Activated B cell treated with CpG ODN at 0.5 μM for 24 hours (primary cell): Measurements from ENCODE around the gene LRTM1. TPM values are rescaled to one million over a fixed set of nuclear protein-coding genes. Genes with fewer than 3 reads are reported as not detected.

Experiments used
- ATAC-seq: fragments of 200-7000 bp; cut with Tn5 transposase; one replicate; pipeline ENCODE4 v1.10.0; 2021; ENCODE audit warnings: low read depth, mild to moderate bottlenecking, moderate library complexity
- CTCF ChIA-PET: fragments of 350-600 bp; sonication (Branson Sonifier 250); formaldehyde crosslinking; loops from one replicate; lab custom pipeline; 2021; ENCODE audit warnings: antibody characterized with exemption; lab: Charles Lee
- POLR2A ChIA-PET: fragments of 350-600 bp; sonication (Branson Sonifier 250); formaldehyde crosslinking; loops from one replicate; lab custom pipeline; 2021; ENCODE audit warnings: antibody characterized with exemption; lab: Charles Lee
- DNase-seq: peaks from one replicate; pipeline ENCODE4 v3.0.0; 2022
- H3K27ac Mint-ChIP-seq: one replicate; pipeline ENCODE4 v1.8.0; 2020; ENCODE audit warnings: mixed read lengths
- H3K27me3 Mint-ChIP-seq: one replicate; pipeline ENCODE4 v1.8.0; 2021; ENCODE audit warnings: mixed read lengths
- H3K36me3 Mint-ChIP-seq: one replicate; pipeline ENCODE4 v1.8.0; 2021; ENCODE audit warnings: low read depth, mixed read lengths
- H3K4me1 Mint-ChIP-seq: one replicate; pipeline ENCODE4 v1.8.0; 2021; ENCODE audit warnings: mixed read lengths
- H3K4me3 Mint-ChIP-seq: one replicate; pipeline ENCODE4 v1.8.0; 2020; ENCODE audit warnings: mild to moderate bottlenecking, mixed read lengths
- H3K9me3 Mint-ChIP-seq: one replicate; pipeline ENCODE4 v1.8.0; 2020; ENCODE audit warnings: mixed read lengths
- intact Hi-C: fragments of 100-400 bp; cut with micrococcal nuclease; formaldehyde crosslinking; loops from one replicate; pipeline ENCODE4 v1.15.1; 2024
- total RNA-seq: library from RNA; stranded (reverse); gene quantifications from 2 replicates; pipeline ENCODE4 v1.2.3, GENCODE V29; 2022
- TF ChIP-seq, protein P1 (sequence below): fragments of 200-600 bp; IDR thresholded peaks from one replicate; pipeline ENCODE4 v1.8.0; 2022; ENCODE audit warnings: antibody characterized with exemption, mild to moderate bottlenecking

LRTM1 gene
- not detected in 2 replicates for total RNA-seq

DNA sequence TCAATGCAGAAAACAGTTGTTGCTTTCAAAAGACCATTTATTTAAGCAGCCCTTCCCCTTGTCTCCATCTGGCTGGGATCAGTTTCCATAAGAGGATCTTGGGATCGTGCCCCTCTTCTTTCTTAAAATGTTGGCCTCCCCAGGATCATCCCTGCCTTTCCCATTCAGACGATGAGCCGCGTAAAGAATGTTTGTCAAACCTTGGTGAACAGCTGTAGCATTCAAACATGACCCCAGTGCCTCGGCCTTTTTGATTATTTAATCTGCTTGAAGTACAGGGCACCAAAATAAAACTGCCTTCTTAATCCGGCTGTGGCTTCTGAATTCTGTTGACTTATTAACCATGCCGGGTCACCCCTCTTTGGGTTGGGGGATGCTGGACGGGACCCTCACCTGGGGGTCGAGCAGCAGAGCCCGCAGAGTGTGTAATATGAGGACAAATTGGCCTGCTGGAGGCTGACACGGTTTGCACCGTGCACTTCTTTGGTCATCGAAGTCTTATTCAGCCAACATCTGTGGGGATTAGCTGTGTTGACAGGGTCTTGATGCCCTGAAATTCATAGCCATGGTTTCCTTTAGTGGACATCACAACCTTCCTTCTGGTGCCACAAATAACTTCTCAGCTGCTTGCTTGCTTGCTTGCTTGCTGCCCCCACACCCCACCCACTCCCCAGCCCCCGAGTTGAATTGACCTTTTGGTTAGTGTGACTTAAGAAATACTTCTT, at the start of gene LRTM1:
Gene LRTM1 (minus strand): TSS at position 14 of the 725 bp plus-strand sequence. CDS start 148 bp downstream, outside the sequence.
- POLR2A ChIA-PET, result no interaction called here

DNA sequence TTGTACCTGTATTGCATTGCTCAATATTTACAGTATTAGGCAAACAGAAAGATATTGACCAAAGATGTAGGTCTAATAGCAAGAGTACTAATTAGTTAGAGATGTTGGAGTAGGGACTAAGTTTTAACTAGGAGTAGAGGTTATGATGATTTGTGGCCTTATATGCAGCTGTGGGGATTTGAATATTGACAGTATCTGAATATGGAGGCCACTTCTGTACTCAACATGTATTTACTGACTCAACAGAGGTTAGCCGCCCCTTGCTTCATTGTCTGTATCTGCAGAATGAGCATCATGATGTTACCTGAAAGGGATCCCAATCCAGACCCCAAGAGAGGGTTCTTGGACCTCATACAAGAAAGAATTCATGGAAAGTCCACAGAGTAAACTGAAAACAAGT, 49.6 kb upstream of the LRTM1 start:
- Mint-ChIP-seq H3K4me1 (no peaks in the 10 kb centered on the region), H3K27me3 (no peaks in the 10 kb centered on the region), H3K4me3 (no peak overlapping the region), H3K9me3 (peaks cover 2% of the 10 kb centered on the region), H3K27ac (no peak overlapping the region), H3K36me3 (no peaks in the 10 kb centered on the region)
- CTCF ChIA-PET, result no interaction called here
- ATAC-seq, result no peak
- TF ChIP-seq, protein P1, sequence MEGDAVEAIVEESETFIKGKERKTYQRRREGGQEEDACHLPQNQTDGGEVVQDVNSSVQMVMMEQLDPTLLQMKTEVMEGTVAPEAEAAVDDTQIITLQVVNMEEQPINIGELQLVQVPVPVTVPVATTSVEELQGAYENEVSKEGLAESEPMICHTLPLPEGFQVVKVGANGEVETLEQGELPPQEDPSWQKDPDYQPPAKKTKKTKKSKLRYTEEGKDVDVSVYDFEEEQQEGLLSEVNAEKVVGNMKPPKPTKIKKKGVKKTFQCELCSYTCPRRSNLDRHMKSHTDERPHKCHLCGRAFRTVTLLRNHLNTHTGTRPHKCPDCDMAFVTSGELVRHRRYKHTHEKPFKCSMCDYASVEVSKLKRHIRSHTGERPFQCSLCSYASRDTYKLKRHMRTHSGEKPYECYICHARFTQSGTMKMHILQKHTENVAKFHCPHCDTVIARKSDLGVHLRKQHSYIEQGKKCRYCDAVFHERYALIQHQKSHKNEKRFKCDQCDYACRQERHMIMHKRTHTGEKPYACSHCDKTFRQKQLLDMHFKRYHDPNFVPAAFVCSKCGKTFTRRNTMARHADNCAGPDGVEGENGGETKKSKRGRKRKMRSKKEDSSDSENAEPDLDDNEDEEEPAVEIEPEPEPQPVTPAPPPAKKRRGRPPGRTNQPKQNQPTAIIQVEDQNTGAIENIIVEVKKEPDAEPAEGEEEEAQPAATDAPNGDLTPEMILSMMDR, result no peak
- intact Hi-C loops, result no loop called here
- POLR2A ChIA-PET, result no interaction called here
- no peak for DNase-seq

More for the DNA sequence above, at the start of gene LRTM1:
- Mint-ChIP-seq H3K36me3 (no peaks in the 10 kb centered on the region), H3K27me3 (no peaks in the 10 kb centered on the region), H3K4me3 (no peak within 1 kb of the TSS), H3K4me1 (no peaks in the 10 kb centered on the region), H3K9me3 (no peaks in the 10 kb centered on the region), H3K27ac (no peak within 1 kb of the TSS)
- TF ChIP-seq, protein P1, result no peak
- no peak for DNase-seq
- intact Hi-C loops, result no loop called here
- CTCF ChIA-PET, result no interaction called here
- ATAC-seq, result no peak

DNA sequence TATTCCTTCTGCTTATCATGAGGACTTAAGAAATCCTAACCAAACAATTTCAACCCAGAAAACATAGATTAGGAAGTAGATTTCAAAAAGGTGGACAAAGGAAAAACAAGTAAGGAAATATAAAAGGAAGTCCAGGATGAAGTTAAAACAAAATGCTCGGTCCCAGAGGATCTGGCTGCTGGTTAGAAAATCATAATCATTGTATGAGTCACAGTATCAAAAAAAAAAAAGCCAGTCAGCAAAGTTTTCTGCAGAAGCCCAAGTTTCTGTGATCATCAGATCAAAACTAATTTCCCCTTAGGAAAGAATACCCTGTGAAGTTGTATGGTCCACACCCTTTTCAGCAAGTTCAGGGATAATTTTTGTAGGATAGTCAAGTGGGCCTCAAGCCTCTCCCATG, 43.0 kb upstream of the LRTM1 start:
- TF ChIP-seq, protein P1, result no peak
- Mint-ChIP-seq H3K4me3 (no peak overlapping the region), H3K9me3 (peaks cover 2% of the 10 kb centered on the region), H3K36me3 (no peaks in the 10 kb centered on the region), H3K27me3 (no peaks in the 10 kb centered on the region), H3K27ac (no peak overlapping the region), H3K4me1 (no peaks in the 10 kb centered on the region)
- ChIA-PET CTCF (no interaction called here), POLR2A (no interaction called here)
- no peak for DNase-seq
- ATAC-seq, result no peak
- intact Hi-C loops, result no loop called here

DNA sequence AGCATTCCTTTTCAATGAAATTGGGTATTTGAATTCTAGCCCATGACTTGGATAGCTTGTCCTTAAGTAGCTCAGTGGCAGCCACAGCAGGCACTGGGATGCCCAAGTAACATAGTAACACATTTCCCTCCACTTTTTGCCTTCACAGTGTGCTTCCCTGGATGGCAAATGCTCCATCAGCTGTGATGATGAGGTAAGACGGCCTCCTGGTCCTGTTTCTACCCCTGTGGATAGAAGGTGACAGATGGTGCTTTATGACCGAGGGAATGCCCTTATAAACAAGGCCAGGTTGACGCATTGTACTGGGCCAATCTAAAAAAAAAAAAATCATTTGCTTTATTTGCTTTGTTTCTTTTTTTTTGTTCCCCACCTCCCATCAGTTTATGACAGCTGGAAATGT, 41.8 kb upstream of the LRTM1 start:
- H3K27me3 Mint-ChIP-seq, result no peaks in the 10 kb centered on the region
- H3K9me3 Mint-ChIP-seq, result peaks cover 2% of the 10 kb centered on the region
- H3K4me3 Mint-ChIP-seq, result no peak overlapping the region
- TF ChIP-seq, protein P1, result no peak
- H3K27ac Mint-ChIP-seq, result no peak overlapping the region
- no peaks in the 10 kb centered on the region for H3K36me3 Mint-ChIP-seq
- intact Hi-C loops, result no loop called here
- ATAC-seq (no peak), DNase-seq (no peak)
- POLR2A ChIA-PET, result no interaction called here
- CTCF ChIA-PET, result no interaction called here
- no peaks in the 10 kb centered on the region for H3K4me1 Mint-ChIP-seq

DNA sequence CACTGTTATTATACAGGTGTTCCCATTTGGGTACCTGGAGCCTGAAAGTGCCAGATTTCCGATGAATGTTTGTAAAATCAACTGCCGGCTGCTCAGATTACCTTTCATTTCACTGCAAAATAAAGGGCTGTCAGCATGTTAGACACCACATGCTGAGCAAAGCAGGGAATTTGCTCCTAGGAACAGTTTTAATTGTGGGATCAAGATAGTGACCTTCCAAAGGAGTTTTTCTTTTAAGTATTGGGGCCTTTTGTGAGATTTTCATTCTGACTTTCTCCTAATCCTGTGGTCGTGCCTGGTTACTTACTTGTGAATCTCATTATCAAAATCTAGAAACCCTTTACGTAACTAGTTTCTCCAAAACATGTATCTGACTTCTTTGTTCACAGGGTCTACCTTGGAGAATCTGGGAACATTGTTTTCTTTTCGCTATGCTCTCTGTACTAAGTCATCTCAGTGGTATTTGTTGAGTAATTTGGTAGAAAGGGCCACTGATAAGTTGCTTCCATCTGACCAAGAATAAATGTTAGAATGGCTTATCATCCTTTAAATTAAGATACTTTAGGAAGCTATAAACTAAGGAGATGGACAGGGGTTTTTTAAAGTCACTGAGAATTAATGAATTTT, 40.8 kb upstream of the LRTM1 start:
- Mint-ChIP-seq H3K4me3 (no peak overlapping the region), H3K9me3 (no peaks in the 10 kb centered on the region), H3K27ac (no peak overlapping the region), H3K27me3 (no peaks in the 10 kb centered on the region), H3K4me1 (no peaks in the 10 kb centered on the region), H3K36me3 (no peaks in the 10 kb centered on the region)
- no peak for DNase-seq
- ATAC-seq, result no peak
- intact Hi-C loops, result no loop called here
- TF ChIP-seq, protein P1, result no peak
- POLR2A ChIA-PET, result no interaction called here
- CTCF ChIA-PET, result no interaction called here
